Measurements from ENCODE around the gene NLRP12.
"Not testable (repeated sequence)": the region's sequence is repeated elsewhere in the genome, so short reads cannot be mapped to it uniquely, and the experiment has no call there.

The NLRP12 gene

DNA sequence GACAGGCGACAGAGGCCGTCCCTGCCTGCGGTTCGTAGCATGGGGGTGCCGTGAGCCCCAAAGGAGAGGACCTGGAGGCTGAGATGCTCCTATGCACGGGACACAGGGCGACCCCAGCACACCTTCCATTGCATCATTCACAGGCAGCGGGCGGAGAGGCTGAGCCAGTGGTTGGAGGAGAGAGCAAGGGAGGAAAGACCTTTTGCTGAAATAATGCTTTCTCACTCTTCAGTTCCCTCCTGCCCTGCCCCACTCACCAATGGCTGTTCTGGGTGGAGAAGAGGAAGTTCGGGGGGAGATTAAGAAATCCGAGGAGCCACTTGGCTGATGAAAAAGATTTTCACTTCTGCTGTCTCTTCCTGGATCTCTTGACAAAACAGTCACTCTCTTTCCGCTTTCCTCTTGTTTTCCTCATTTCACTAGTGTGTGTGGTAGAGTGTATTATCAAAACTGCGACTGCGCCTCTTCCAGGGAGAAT, at the start of gene NLRP12:
NLRP12 (minus strand) TSS at position 181 of the 478 bp plus-strand sequence; CDS start at position 41, 140 bp downstream.
- no peak for DNase-seq

DNA sequence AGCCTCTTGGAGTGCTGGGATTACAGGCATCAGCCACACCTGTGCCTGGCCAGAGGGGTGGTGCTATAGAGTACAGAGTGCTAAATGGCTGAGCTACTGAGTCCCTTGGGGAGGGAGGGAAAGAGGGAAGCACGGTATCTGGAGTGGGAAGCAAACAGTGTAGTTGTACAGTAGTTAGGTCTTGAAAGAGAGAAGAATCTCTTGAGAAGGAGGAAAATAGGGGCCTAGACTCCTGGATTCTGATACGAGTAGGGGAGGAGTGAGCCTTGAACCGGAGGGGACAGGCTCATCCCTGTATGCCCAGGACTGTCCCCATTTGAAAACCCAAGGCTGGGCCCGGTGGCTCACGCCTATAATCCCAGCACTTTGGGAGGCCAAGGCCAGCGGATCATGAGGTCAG, 48.6 kb upstream of the NLRP12 start:
- DNase-seq, result no peak

DNA sequence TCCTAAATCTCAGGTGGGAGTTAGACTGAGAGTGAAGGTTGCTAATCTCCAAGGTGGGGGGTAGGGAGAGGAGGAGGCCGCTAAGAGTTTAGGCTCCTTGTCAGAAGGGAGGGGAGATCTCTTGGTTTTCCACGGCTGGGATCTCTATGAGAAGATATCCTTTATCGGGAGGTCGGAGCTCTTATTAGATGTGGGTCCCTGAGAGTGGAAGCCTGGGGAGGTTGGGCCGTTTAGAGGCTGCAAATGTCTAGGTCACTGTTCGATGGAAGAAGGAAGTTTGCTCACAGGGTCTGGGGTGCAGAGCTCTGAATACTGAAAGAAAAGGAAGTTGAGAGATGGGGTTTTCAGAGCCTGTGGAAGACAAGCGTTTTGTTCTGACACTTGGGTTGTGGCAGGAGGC, 47.3 kb upstream of the NLRP12 start:
- no peak for DNase-seq

DNA sequence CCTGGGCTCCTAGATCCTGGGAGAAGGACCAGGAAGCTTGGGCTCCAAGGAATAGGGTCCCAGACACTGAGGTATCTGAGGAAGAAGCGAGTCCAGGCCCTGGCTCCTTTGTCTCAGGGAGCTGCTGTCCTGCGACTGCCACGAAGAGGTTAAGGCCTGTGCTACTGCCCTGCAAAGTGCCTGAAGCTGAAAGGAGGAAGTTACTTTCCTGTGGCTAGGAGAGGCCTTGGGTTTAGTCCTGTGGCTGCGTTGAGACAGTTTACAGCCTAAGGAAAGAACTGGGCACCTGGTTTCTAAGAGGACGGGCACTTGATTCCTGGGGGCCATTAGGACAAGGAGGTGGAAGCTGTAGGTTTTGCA, 46.4 kb upstream of the NLRP12 start:
- no peak for DNase-seq

- not testable (repeated sequence) for DNase-seq
Measured at GRCh38 chr19:53869805-53870484, 45.8 kb upstream of the NLRP12 start.

GRCh38 chr19:53868892-53869804, 45.0 kb upstream of the NLRP12 start:
- DNase-seq, result peak; percentile 9

DNA sequence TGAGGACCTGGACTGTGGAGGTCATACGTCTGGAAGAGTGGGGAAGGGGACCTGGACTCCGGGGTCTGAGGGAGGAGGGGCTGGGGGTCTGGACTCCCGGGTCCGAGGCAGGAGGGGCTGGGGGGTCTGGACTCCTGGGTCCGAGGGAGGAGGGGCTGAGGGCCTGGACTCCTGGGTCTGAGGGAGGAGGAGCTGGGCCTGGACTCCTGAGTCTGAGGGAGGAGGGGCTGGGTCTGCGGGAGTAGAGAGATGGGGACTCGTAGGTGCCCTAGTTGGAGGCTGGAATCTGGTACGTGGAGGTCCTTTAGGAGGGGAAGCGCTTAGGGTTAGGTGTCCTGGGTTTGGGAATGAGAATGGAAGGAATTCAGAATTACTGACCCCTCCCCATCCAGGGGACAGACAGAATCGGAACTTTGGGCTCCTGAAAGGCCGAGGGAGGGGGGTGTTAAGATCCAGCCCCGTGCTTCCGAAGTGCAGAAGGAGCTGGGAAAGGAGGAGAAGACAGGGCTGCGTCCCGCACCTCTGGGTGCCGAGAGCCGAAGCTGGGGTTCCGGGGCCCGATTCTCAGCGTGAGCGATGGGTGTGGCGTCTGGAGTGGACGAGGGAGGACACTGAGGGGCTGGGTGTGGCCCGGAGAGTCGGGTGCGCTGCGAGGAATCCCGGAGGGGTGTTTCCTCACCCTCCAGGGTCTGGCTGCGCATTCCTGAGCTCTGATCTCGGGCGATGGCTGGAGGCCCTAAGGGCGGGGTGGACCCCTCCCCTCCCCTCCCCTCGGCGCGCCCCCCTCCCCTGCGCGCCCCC, 44.2 kb upstream of the NLRP12 start:
- no peak for DNase-seq

DNA sequence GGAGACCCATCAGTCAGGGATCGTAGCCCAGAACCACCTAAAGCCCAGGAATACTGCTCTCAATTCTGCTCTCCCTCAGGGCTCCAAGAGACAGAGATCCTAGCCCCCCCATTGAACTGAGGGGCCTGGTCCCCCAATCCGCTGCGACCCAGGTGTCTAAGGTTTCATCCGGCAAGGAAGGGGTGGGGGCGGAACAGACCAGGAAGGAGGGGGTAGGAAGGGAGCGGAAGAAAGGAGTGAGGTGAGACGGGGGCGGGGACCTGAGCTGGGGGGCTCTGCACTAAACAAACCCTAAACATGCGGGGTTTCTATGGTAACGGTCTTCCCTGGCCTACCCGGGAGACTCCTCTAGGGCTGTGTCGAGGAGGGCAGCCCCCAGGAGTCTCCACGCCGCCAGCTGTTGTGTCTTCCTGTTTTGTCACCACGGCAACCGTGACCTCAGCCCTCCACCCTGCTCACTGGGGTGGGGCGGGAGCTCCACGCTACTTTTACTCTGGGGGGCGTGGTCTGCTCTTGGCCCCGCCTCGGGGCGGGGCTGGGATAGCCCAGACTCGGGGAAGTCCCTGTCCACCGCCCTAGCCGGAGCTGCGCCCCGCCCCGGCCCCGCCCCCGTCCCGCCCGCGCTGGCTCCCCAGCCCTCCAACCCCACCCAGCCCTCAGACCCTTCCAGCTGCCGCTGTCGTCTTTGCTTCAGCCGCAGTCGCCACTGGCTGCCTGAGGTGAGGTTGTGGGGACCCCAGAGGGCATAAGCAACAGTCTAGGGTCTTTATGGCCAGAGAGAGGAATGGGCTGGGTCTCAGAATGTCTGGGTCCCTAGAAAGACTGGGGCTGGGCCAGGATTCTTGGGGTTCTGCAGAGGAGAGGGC, 43.3 kb upstream of the NLRP12 start, which contains the start of gene MYADM:
MYADM (plus strand) TSS at position 659 of the 866 bp plus-strand sequence. CDS start 5,647 bp downstream, outside the sequence.
- DNase-seq, result peak; percentile 81

GRCh38 chr19:53866865-53867224, 42.7 kb upstream of the NLRP12 start:
- no peak for DNase-seq

- no peak for DNase-seq
Measured at GRCh38 chr19:53865918-53866864, 42.1 kb upstream of the NLRP12 start.

- DNase-seq, result no peak
Measured at GRCh38 chr19:53865523-53865917, 41.4 kb upstream of the NLRP12 start.

DNA sequence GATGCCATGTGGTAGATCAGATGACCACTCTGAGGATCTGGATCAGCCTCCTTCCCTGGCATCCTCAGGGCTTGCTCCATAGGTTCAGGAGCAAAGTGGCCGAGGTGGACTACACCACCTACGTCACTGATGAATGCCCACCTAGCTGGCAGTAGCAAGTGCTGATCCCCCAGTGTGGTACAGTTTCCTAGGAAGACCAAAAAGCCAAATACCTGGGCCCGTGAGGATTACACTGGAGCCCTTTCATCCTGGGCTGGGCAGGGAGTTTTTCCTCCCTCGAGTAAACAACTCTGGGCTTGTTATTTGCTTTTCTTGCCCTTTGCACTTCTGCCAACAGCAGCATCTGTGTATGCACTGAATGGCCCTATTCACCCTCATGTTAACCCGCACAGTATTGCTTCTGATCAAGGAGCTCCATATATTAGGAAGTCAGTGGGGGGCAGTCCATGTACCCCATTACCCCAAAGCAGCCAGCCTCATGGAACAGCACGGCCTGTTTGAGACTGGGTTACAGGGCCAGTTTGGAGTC, 40.3 kb upstream of the NLRP12 start:
- DNase-seq, result no peak

DNA sequence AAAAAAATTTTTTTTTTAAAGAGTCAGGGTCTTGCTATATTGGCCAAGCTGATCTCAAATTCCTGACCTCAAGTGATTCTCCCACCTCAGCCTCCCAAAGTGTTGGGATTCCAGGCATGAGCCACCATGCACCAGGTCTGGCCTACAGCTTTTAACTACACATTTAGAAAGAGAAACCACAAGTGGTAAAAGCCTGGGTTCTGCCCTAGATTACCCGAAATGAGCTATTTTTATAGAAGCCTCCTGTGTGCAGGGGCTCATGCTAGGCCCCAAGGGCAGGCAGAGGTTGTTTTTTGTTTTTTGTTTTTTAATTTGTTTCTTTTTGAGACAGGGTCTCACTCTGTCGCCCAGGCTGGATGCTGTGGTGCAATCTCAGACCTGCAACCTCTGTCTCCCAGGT, 29.6 kb upstream of the NLRP12 start:
- no peak for DNase-seq

GRCh38 chr19:53849237-53849676, 25.1 kb upstream of the NLRP12 start:
- DNase-seq, result no peak

DNA sequence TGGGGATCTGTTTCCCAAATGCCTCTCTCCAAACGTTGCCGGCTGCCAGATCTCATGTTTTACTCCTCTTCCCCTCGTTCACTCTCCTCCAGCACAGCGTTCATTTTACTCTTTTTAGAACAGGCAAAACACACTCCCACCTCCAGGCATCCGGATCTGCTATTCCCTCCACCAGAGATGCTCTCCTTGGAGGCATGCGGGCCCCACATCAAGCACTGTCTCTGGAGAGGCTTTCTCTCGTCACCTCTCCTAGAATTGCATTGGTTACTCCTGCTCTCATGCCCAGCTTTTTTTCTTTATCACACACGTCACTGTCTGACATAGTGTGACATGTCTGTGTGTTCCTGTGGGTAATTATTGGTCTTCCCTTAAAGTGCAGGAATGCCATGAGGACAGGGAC, 23.4 kb upstream of the NLRP12 start:
- no peak for DNase-seq

- no peak for DNase-seq
Measured at GRCh38 chr19:53844849-53845246, 20.7 kb upstream of the NLRP12 start.

DNA sequence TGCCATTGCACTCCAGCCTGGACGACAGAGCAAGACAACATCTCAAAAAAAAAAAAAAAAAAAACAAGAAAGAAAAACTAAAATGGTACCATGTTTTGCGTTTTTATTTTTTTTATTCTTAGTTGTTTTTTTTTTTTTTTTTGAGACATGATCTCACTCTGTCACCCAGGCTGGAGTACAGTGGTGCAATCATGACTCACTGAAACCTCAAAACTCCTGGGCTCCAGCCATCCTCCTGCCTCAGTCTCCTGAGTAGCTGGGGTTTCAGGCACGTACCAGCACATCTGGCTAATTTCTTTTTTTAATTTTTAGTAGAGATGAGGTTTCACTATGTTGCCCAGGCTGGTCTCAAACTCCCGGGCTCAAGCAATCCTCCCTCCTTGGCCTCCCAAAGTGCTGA, 16.8 kb upstream of the NLRP12 start:
- DNase-seq, result not testable (repeated sequence)

GRCh38 chr19:53840241-53840640, 16.1 kb upstream of the NLRP12 start:
- not testable (repeated sequence) for DNase-seq

- DNase-seq, result not testable (repeated sequence)
Measured at GRCh38 chr19:53838446-53838845, 14.3 kb upstream of the NLRP12 start.

- DNase-seq, result not testable (repeated sequence)
Measured at GRCh38 chr19:53832861-53833260, 8.7 kb upstream of the NLRP12 start.

DNA sequence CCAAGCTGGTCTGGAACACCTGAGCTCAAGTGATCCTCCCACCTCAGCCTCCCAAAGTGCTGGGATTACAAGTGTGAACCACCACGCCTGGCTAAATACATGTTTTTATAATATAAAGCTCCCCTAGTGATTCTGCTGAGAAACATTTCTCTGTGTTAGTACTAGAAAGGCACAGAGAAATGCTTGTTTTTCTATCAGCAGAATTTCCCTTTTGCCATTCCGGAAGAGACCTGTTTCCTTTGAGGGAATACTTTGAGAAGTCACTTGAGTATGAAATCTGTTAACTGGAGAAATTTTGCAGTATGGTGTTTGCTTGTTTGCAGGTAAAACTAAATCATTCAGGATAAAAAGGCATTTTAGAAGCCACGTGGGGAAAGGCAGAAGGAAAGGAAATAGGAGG, 4.4 kb upstream of the NLRP12 start:
- no peak for DNase-seq
